CD1c-positive myeloid dendritic cell (primary cell): Measurements from ENCODE around the gene TKFC.
A peak's percentile ranks its signal among the peaks of the same experiment; 100 is the strongest.

Experiments
- DNase-seq: peaks from one replicate; pipeline ENCODE4 v3.0.0-alpha.2; 2016; ENCODE audit errors: extremely low spot score

Gene TKFC

GRCh38 chr11:61345170-61345610 is 12.2 kb downstream of the TKFC start:
- DNase-seq = no peak

- no peak for DNase-seq
Measured at GRCh38 chr11:61345954-61346843, 13.2 kb downstream of the TKFC start.

GRCh38 chr11:61347916-61348461 is 15.0 kb downstream of the TKFC start:
- peak; percentile 76 for DNase-seq

GRCh38 chr11:61349189-61349751 is 16.2 kb downstream of the TKFC start:
- no peak for DNase-seq

- DNase-seq = no peak
Measured at GRCh38 chr11:61349916-61350315, 16.9 kb downstream of the TKFC start.

- no peak for DNase-seq
Measured at GRCh38 chr11:61350336-61350735, 17.3 kb downstream of the TKFC start.

GRCh38 chr11:61350803-61351202 is 17.8 kb downstream of the TKFC start:
- no peak for DNase-seq

GRCh38 chr11:61352038-61352437 is 19.0 kb downstream of the TKFC start:
- DNase-seq = no peak

GRCh38 chr11:61353131-61354067 is 20.4 kb downstream of the TKFC start:
- DNase-seq = peak; percentile 26

- DNase-seq = no peak
Measured at GRCh38 chr11:61354208-61354607, 21.2 kb downstream of the TKFC start.

- DNase-seq = no peak
Measured at GRCh38 chr11:61356706-61357105, 23.7 kb downstream of the TKFC start.

GRCh38 chr11:61357233-61357893 is 24.3 kb downstream of the TKFC start:
- DNase-seq = peak; percentile 88

- peak; percentile 33 for DNase-seq
Measured at GRCh38 chr11:61357894-61358239, 24.8 kb downstream of the TKFC start.

- no peak for DNase-seq
Measured at GRCh38 chr11:61358566-61358965, 25.5 kb downstream of the TKFC start.

GRCh38 chr11:61359516-61359915 is 26.5 kb downstream of the TKFC start:
- no peak for DNase-seq

GRCh38 chr11:61361237-61361740 is 28.3 kb downstream of the TKFC start:
- no peak for DNase-seq

GRCh38 chr11:61361741-61362541 is 28.9 kb downstream of the TKFC start, which contains the start of the genes CYB561A3 and TMEM138:
Gene CYB561A3 (minus strand): TSS chr11:61361882. CDS start chr11:61356713, 5,169 bp downstream.
Gene TMEM138 (plus strand): TSS chr11:61362374. CDS start chr11:61364391, 2,017 bp downstream.
- DNase-seq = peak; percentile 98

- peak; percentile 72 for DNase-seq
Measured at GRCh38 chr11:61362542-61362875, 29.5 kb downstream of the TKFC start.

GRCh38 chr11:61364012-61364675 is 31.1 kb downstream of the TKFC start:
- no peak for DNase-seq

GRCh38 chr11:61367406-61367805 is 34.4 kb downstream of the TKFC start:
- DNase-seq = no peak
